Measurements from ENCODE around the gene PPARA. TPM values are rescaled to one million over a fixed set of nuclear protein-coding genes. Genes with fewer than 3 reads are reported as not detected.

Gene PPARA
- 4.1 and 7.9 TPM in 2 replicates for total RNA-seq

- peak; percentile 47 to 80 for DNase-seq (ENCODE audit: low read depth in 2 of 2)
Measured at GRCh38 chr22:46150034-46150654, at the start of gene PPARA. Gene PPARA, plus strand, starts transcription at chr22:46150526. Its CDS starts 47,858 bp downstream, at chr22:46198384.

GRCh38 chr22:46102159-46102558, 48.2 kb upstream of the PPARA start:
- DNase-seq (ENCODE audit: low read depth in 2 of 2): no peak

- DNase-seq (ENCODE audit: low read depth in 2 of 2): no peak
Measured at GRCh38 chr22:46102752-46103151, 47.6 kb upstream of the PPARA start.

- no peak for DNase-seq (ENCODE audit: low read depth in 2 of 2)
Measured at GRCh38 chr22:46103181-46103580, 47.1 kb upstream of the PPARA start.

GRCh38 chr22:46103664-46104063, 46.7 kb upstream of the PPARA start:
- no peak for DNase-seq (ENCODE audit: low read depth in 2 of 2)

- peak in 1 of 2 donors; percentile 70 for DNase-seq (ENCODE audit: low read depth in 2 of 2)
Measured at GRCh38 chr22:46104170-46104880, 46.0 kb upstream of the PPARA start.

- DNase-seq (ENCODE audit: low read depth in 2 of 2): no peak
Measured at GRCh38 chr22:46104881-46105493, 45.3 kb upstream of the PPARA start.

GRCh38 chr22:46105494-46106278, 44.6 kb upstream of the PPARA start:
- DNase-seq (ENCODE audit: low read depth in 2 of 2): no peak

- DNase-seq (ENCODE audit: low read depth in 2 of 2): no peak
Measured at GRCh38 chr22:46106279-46107022, 43.9 kb upstream of the PPARA start.

- no peak for DNase-seq (ENCODE audit: low read depth in 2 of 2)
Measured at GRCh38 chr22:46107089-46107664, 43.1 kb upstream of the PPARA start.

- DNase-seq (ENCODE audit: low read depth in 2 of 2): no peak
Measured at GRCh38 chr22:46107753-46108563, 42.4 kb upstream of the PPARA start.

- DNase-seq (ENCODE audit: low read depth in 2 of 2): peak; percentile 54 to 64
Measured at GRCh38 chr22:46108564-46109473, 41.5 kb upstream of the PPARA start.

- no peak for DNase-seq (ENCODE audit: low read depth in 2 of 2)
Measured at GRCh38 chr22:46109474-46110003, 40.8 kb upstream of the PPARA start.

- peak in 1 of 2 donors; percentile 36 for DNase-seq (ENCODE audit: low read depth in 2 of 2)
Measured at GRCh38 chr22:46110215-46110614, 40.1 kb upstream of the PPARA start.

- no peak for DNase-seq (ENCODE audit: low read depth in 2 of 2)
Measured at GRCh38 chr22:46111645-46112306, 38.5 kb upstream of the PPARA start.

- no peak for DNase-seq (ENCODE audit: low read depth in 2 of 2)
Measured at GRCh38 chr22:46112405-46112804, 37.9 kb upstream of the PPARA start.

GRCh38 chr22:46113110-46113909, 37.0 kb upstream of the PPARA start:
- no peak for DNase-seq (ENCODE audit: low read depth in 2 of 2)
